HEK293 (cell line): ENCODE data around the gene TMEM229B.
A peak's percentile ranks its signal among the peaks of the same experiment; 100 is the strongest.

Experiments
- CTCF ChIA-PET: fragments of 350-600 bp; formaldehyde crosslinking; extraction: SDS; loops from one replicate; lab custom pipeline; 2021; ENCODE audit warnings: antibody characterized with exemption; lab: Yijun Ruan, JAX
- POLR2A ChIA-PET: fragments of 300-600 bp; formaldehyde crosslinking; extraction: SDS; loops from one replicate; lab custom pipeline; 2020; ENCODE audit warnings: antibody characterized with exemption, inconsistent platforms; lab: Yijun Ruan, JAX
- H3K27ac ChIP-seq: fragments of 200-500 bp; sonication (Bioruptor generic); 2 replicates; pipeline ENCODE4 v1.5.1; 2014; ENCODE audit warnings: low read depth, low read length, control low read depth, inconsistent platforms; ENCODE audit errors: extremely low read depth
- H3K36me3 ChIP-seq, 2 experiments: fragments of 200-500 bp in 1 of 2; sonication (Bioruptor generic) in 1 of 2; 1 replicate in 1 of 2; 2 replicates in 1 of 2; pipeline ENCODE4 v1.5.1; 2014 to 2017; ENCODE audit warnings: inconsistent platforms in 2 of 2, low read length in 2 of 2; ENCODE audit not compliant: control insufficient read depth in 2 of 2, insufficient read depth in 1 of 2
- H3K4me1 ChIP-seq: fragments of 200-500 bp; sonication (Bioruptor generic); 2 replicates; pipeline ENCODE4 v1.5.1; 2014; ENCODE audit warnings: mild to moderate bottlenecking, low read length, inconsistent platforms; ENCODE audit not compliant: control insufficient read depth, insufficient read depth
- H3K4me3 ChIP-seq: 2 replicates; pipeline ENCODE4 v1.5.1; 2011; ENCODE audit warnings: low read depth, mild to moderate bottlenecking, control low read depth, low read length, moderate library complexity
- H3K9me3 ChIP-seq: fragments of 200-500 bp; sonication (Bioruptor generic); 2 replicates; pipeline ENCODE4 v1.5.1; 2014; ENCODE audit warnings: low read depth, low read length, inconsistent platforms; ENCODE audit not compliant: control insufficient read depth, insufficient read depth
- KLF8 ChIP-seq: fragments of 450-650 bp; formaldehyde crosslinking; IDR thresholded peaks from 2 replicates; pipeline ENCODE4 v1.5.1; 2016; ENCODE audit warnings: missing biosample characterization, missing genetic modification characterization
- SETDB1 ChIP-seq: IDR thresholded peaks from one replicate; pipeline ENCODE4 v1.6.1; 2017; ENCODE audit warnings: mild to moderate bottlenecking, low read length, moderate library complexity, mixed read lengths; ENCODE audit not compliant: insufficient read length
- TRIM28 ChIP-seq: IDR thresholded peaks from 2 replicates; pipeline ENCODE4 v1.6.1; 2011; ENCODE audit warnings: low read length, control low read depth, borderline replicate concordance
- ZFHX2 ChIP-seq: fragments of 450-650 bp; formaldehyde crosslinking; conservative IDR thresholded peaks from 2 replicates; pipeline ENCODE4 v1.5.1; 2016; ENCODE audit warnings: missing biosample characterization, missing genetic modification characterization
- ZIC2 ChIP-seq: fragments of 450-650 bp; formaldehyde crosslinking; IDR thresholded peaks from 2 replicates; pipeline ENCODE4 v1.5.1; 2016; ENCODE audit warnings: missing biosample characterization, missing genetic modification characterization
- ZNF114 ChIP-seq: fragments of 450-650 bp; formaldehyde crosslinking; IDR thresholded peaks from 2 replicates; pipeline ENCODE4 v1.5.0; 2017; ENCODE audit warnings: missing biosample characterization, missing genetic modification characterization
- ZNF146 ChIP-seq: fragments of 450-650 bp; formaldehyde crosslinking; IDR thresholded peaks from 2 replicates; pipeline ENCODE4 v1.5.1; 2016; ENCODE audit warnings: missing biosample characterization, missing genetic modification characterization
- ZNF16 ChIP-seq: fragments of 450-650 bp; formaldehyde crosslinking; IDR thresholded peaks from 2 replicates; pipeline ENCODE4 v1.5.1; 2016; ENCODE audit warnings: low read depth, missing biosample characterization, missing genetic modification characterization
- ZNF221 ChIP-seq: fragments of 450-650 bp; formaldehyde crosslinking; IDR thresholded peaks from 2 replicates; pipeline ENCODE4 v1.5.1; 2017; ENCODE audit warnings: missing biosample characterization, missing genetic modification characterization, borderline replicate concordance
- ZNF335 ChIP-seq: fragments of 450-650 bp; formaldehyde crosslinking; conservative IDR thresholded peaks from 2 replicates; pipeline ENCODE4 v1.5.1; 2016; ENCODE audit warnings: missing biosample characterization, missing genetic modification characterization
- ZNF529 ChIP-seq: fragments of 450-650 bp; formaldehyde crosslinking; IDR thresholded peaks from 2 replicates; pipeline ENCODE4 v1.5.1; 2017; ENCODE audit warnings: missing genetic modification characterization, missing biosample characterization; ENCODE audit not compliant: insufficient replicate concordance
- ZNF549 ChIP-seq: fragments of 450-650 bp; IDR thresholded peaks from 2 replicates; pipeline ENCODE4 v1.5.1; 2018; ENCODE audit warnings: missing biosample characterization, missing genetic modification characterization, mild to moderate bottlenecking, inconsistent platforms, moderate library complexity
- ZNF561 ChIP-seq: fragments of 450-650 bp; IDR thresholded peaks from 2 replicates; pipeline ENCODE4 v1.5.1; 2018; ENCODE audit warnings: missing biosample characterization, missing genetic modification characterization, borderline replicate concordance
- ZNF571 ChIP-seq: fragments of 450-650 bp; formaldehyde crosslinking; IDR thresholded peaks from 2 replicates; pipeline ENCODE4 v1.5.0; 2017; ENCODE audit warnings: missing biosample characterization, missing genetic modification characterization
- ZNF837 ChIP-seq: fragments of 450-650 bp; formaldehyde crosslinking; IDR thresholded peaks from 2 replicates; pipeline ENCODE4 v1.5.1; 2016; ENCODE audit warnings: missing biosample characterization, missing genetic modification characterization
- ZSCAN23 ChIP-seq: fragments of 450-650 bp; formaldehyde crosslinking; IDR thresholded peaks from 2 replicates; pipeline ENCODE4 v1.5.1; 2016; ENCODE audit warnings: missing biosample characterization, missing genetic modification characterization
- TF ChIP-seq, protein P1 (sequence below): fragments of 450-650 bp; formaldehyde crosslinking; IDR thresholded peaks from 2 replicates; pipeline ENCODE4 v1.5.1; 2017; ENCODE audit warnings: missing biosample characterization, missing genetic modification characterization
- TF ChIP-seq, protein P2 (sequence below): fragments of 450-650 bp; formaldehyde crosslinking; IDR thresholded peaks from 2 replicates; pipeline ENCODE4 v1.5.1; 2016; ENCODE audit warnings: missing biosample characterization, missing genetic modification characterization
- TF ChIP-seq, protein P3 (sequence below): fragments of 450-650 bp; formaldehyde crosslinking; IDR thresholded peaks from 2 replicates; pipeline ENCODE4 v1.5.1; 2016; ENCODE audit warnings: missing biosample characterization, missing genetic modification characterization
- TF ChIP-seq, protein P4 (sequence below): fragments of 450-650 bp; formaldehyde crosslinking; IDR thresholded peaks from 2 replicates; pipeline ENCODE4 v1.5.1; 2016; ENCODE audit warnings: missing biosample characterization, missing genetic modification characterization
- TF ChIP-seq, protein P5 (sequence below): fragments of 450-650 bp; formaldehyde crosslinking; IDR thresholded peaks from 2 replicates; pipeline ENCODE4 v1.5.1; 2016; ENCODE audit warnings: missing biosample characterization, missing genetic modification characterization
- TF ChIP-seq, protein P6 (sequence below): fragments of 450-650 bp; formaldehyde crosslinking; IDR thresholded peaks from 2 replicates; pipeline ENCODE4 v1.5.1; 2017; ENCODE audit warnings: missing biosample characterization, missing genetic modification characterization

The TMEM229B gene

DNA sequence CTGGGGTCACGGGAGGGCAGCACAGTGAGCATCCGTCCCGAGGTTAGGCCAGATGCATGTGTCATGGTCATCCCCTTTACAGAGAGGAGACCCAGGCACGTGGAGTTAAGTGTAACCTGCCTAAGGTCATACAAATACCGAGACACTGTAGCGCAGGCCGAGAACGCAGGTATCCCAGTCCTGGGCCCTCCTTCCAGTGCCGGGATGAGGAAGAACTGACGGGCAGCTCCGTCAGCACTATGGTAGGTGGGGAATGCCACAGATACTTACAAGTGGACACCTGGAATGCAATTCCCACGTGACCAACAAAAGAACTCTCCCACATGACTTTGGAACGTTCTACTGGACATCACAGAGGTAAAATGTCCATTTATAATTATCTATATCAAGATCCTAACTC, 8.7 kb upstream of the TMEM229B start:
- Histone ChIP-seq H3K36me3 (no peaks in the 10 kb centered on the region; a peak in 1 of 3 replicates), H3K4me1 (no peaks in the 10 kb centered on the region), H3K4me3 (no peak overlapping the region), H3K9me3 (no peaks in the 10 kb centered on the region), H3K27ac (no peak overlapping the region)
- POLR2A ChIA-PET = no interaction called here
- CTCF ChIA-PET = interaction anchor here (0.7 to 1.4 kb wide), 2 partner anchors 69 to 139 kb away, joined by 3 read pairs; no protein-coding TSS in a partner anchor
- no peak for TF ChIP-seq ZNF221

DNA sequence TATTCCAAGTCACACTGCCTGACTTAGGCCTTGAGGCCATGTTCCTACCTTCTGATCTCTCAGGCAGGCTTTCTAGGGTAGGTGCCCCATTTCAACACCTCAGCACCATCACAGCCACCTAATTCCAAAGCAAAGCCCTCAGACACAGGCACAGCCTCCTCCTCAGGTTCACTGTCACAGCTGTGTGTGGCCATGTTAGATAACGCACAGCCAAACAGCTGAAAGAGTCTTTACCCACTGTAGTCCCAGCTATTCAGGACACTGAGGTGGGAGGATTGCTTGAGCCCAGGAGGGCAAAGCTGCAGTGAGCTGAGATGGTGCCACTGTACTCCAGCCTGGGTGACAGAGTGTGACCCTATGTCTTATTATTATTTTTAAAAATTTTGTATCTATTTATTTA, 7.3 kb upstream of the TMEM229B start:
- H3K4me3 ChIP-seq = no peak overlapping the region
- H3K9me3 ChIP-seq = no peaks in the 10 kb centered on the region
- H3K27ac ChIP-seq = no peak overlapping the region
- CTCF ChIA-PET = interaction anchor here (1.7 kb wide), 1 partner anchor 68 kb away, joined by 3 read pairs; no protein-coding TSS in a partner anchor
- TF ChIP-seq, protein P1, sequence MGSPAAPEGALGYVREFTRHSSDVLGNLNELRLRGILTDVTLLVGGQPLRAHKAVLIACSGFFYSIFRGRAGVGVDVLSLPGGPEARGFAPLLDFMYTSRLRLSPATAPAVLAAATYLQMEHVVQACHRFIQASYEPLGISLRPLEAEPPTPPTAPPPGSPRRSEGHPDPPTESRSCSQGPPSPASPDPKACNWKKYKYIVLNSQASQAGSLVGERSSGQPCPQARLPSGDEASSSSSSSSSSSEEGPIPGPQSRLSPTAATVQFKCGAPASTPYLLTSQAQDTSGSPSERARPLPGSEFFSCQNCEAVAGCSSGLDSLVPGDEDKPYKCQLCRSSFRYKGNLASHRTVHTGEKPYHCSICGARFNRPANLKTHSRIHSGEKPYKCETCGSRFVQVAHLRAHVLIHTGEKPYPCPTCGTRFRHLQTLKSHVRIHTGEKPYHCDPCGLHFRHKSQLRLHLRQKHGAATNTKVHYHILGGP = no peak
- TF ChIP-seq ZNF16 (tag by site-specific recombination) = no peak
- TF ChIP-seq ZNF837 (tag by site-specific recombination) = no peak
- no peak for TF ChIP-seq ZNF114
- TF ChIP-seq ZSCAN23 = no peak
- TF ChIP-seq ZNF146 (tag by site-specific recombination) = no peak
- TF ChIP-seq, protein P2, sequence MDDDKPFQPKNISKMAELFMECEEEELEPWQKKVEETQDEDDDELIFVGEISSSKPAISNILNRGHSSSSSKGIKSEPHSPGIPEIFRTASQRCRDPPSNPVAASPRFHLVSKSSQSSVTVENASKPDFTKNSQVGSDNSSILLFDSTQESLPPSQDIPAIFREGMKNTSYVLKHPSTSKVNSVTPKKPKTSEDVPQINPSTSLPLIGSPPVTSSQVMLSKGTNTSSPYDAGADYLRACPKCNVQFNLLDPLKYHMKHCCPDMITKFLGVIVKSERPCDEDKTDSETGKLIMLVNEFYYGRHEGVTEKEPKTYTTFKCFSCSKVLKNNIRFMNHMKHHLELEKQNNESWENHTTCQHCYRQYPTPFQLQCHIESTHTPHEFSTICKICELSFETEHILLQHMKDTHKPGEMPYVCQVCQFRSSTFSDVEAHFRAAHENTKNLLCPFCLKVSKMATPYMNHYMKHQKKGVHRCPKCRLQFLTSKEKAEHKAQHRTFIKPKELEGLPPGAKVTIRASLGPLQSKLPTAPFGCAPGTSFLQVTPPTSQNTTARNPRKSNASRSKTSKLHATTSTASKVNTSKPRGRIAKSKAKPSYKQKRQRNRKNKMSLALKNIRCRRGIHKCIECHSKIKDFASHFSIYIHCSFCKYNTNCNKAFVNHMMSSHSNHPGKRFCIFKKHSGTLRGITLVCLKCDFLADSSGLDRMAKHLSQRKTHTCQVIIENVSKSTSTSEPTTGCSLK (tag by site-specific recombination) = no peak
- no peak for TF ChIP-seq ZFHX2
- TF ChIP-seq ZNF571 (tag by site-specific recombination) = no peak
- no peak for TF ChIP-seq ZNF529 (tag by site-specific recombination)
- no peak for TF ChIP-seq KLF8 (tag by site-specific recombination)
- TF ChIP-seq, protein P3, sequence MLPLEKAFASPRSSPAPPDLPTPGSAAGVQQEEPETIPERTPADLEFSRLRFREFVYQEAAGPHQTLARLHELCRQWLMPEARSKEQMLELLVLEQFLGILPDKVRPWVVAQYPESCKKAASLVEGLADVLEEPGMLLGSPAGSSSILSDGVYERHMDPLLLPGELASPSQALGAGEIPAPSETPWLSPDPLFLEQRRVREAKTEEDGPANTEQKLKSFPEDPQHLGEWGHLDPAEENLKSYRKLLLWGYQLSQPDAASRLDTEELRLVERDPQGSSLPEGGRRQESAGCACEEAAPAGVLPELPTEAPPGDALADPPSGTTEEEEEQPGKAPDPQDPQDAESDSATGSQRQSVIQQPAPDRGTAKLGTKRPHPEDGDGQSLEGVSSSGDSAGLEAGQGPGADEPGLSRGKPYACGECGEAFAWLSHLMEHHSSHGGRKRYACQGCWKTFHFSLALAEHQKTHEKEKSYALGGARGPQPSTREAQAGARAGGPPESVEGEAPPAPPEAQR (tag by site-specific recombination) = no peak
- TF ChIP-seq ZNF335 (tag by site-specific recombination) = no peak
- no peaks in the 10 kb centered on the region for H3K4me1 ChIP-seq
- H3K36me3 ChIP-seq = no peaks in the 10 kb centered on the region; a peak in 1 of 3 replicates
- POLR2A ChIA-PET = interaction anchor here (0.7 kb wide), 1 partner anchor 64 kb away, joined by 3 read pairs; no protein-coding TSS in a partner anchor

DNA sequence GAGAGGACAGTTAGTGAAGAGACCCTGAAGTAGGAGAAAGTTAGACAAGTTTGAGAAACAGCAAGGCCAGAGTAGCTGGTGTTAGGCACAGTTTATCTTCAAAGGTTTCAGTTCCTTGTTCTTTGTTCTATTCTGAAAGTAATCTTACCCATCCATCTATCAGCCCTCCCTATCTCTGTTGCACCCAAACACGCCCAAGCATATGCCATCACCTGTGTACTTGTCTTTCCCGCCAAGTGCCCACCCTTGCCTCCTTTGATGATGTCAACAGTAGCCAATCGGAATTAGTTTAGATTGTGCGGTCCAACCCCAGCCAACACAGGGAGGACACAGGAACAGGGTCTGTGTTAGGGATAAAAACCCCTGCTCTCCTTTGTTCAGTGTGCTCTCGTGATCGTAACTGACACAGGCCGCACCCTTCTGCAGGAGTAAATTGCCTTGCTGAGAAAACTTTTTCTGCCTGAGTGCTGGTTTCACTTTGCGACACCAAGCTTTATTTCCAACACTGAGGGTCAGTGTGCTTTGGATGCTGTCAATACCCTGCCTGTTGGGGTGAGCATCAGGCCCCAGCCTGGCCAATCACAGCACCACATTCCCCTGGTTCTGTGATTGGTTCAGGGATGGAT, 4.7 kb upstream of the TMEM229B start:
- CTCF ChIA-PET = no interaction called here
- Histone ChIP-seq H3K4me3 (no peak overlapping the region), H3K36me3 (no peaks in the 10 kb centered on the region), H3K4me1 (no peaks in the 10 kb centered on the region), H3K27ac (no peak overlapping the region), H3K9me3 (no peaks in the 10 kb centered on the region)
- POLR2A ChIA-PET = no interaction called here
- TF ChIP-seq, protein P4, sequence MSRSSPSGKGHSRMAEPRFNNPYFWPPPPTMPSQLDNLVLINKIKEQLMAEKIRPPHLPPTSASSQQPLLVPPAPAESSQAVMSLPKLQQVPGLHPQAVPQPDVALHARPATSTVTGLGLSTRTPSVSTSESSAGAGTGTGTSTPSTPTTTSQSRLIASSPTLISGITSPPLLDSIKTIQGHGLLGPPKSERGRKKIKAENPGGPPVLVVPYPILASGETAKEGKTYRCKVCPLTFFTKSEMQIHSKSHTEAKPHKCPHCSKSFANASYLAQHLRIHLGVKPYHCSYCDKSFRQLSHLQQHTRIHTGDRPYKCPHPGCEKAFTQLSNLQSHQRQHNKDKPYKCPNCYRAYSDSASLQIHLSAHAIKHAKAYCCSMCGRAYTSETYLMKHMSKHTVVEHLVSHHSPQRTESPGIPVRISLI (tag by site-specific recombination) = no peak
- TF ChIP-seq ZIC2 (tag by site-specific recombination) (no peak), SETDB1 (peak; percentile 93), TRIM28 (peak; percentile 97; the same call in 1 of the 2 replicates), ZNF561 (peak; percentile 30; the same call in 1 of the 2 replicates), ZNF549 (no peak)
- TF ChIP-seq, protein P5, sequence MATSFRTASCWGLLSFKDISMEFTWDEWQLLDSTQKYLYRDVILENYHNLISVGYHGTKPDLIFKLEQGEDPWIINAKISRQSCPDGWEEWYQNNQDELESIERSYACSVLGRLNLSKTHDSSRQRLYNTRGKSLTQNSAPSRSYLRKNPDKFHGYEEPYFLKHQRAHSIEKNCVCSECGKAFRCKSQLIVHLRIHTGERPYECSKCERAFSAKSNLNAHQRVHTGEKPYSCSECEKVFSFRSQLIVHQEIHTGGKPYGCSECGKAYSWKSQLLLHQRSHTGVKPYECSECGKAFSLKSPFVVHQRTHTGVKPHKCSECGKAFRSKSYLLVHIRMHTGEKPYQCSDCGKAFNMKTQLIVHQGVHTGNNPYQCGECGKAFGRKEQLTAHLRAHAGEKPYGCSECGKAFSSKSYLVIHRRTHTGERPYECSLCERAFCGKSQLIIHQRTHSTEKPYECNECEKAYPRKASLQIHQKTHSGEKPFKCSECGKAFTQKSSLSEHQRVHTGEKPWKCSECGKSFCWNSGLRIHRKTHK = no peak
- TF ChIP-seq, protein P6, sequence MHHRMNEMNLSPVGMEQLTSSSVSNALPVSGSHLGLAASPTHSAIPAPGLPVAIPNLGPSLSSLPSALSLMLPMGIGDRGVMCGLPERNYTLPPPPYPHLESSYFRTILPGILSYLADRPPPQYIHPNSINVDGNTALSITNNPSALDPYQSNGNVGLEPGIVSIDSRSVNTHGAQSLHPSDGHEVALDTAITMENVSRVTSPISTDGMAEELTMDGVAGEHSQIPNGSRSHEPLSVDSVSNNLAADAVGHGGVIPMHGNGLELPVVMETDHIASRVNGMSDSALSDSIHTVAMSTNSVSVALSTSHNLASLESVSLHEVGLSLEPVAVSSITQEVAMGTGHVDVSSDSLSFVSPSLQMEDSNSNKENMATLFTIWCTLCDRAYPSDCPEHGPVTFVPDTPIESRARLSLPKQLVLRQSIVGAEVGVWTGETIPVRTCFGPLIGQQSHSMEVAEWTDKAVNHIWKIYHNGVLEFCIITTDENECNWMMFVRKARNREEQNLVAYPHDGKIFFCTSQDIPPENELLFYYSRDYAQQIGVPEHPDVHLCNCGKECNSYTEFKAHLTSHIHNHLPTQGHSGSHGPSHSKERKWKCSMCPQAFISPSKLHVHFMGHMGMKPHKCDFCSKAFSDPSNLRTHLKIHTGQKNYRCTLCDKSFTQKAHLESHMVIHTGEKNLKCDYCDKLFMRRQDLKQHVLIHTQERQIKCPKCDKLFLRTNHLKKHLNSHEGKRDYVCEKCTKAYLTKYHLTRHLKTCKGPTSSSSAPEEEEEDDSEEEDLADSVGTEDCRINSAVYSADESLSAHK = no peak
